ENCODE results near the gene OPCML. TPM values are rescaled to one million over a fixed set of nuclear protein-coding genes. Genes with fewer than 3 reads are reported as not detected.
"Not testable (repeated sequence)": the region's sequence is repeated elsewhere in the genome, so short reads cannot be mapped to it uniquely, and the experiment has no call there.

Gene OPCML
- total RNA-seq, 1 donor from 2014 or later: under 0.01 TPM

DNA sequence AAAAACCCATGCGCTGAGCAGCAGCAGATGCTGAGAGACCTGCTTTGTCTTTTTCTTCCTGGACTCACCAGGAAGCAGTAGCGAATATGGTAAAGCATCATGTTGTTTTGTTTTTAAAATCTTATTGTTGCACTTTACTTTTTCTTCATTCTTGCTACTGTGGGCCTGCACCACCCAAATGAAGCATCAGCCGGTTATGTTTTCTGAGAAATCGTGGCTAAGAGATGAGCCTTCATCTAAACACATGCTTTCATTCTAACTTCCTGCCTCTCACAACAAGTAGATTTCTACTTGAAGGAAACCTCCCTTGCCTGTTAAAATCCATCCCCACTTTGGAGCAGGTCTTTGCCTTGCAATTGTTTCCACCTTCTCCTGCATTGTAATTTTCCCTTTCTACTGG is 1136.0 kb downstream of the OPCML start:
- Histone ChIP-seq H3K27ac (ENCODE audit: low read depth, low read length) (no peak overlapping the region), H3K4me1 (ENCODE audit: control insufficient read depth in 3 of 3, insufficient read depth in 3 of 3, low read length in 3 of 3) (no peaks in the 10 kb centered on the region), H3K27me3 (ENCODE audit: control insufficient read depth in 3 of 3, insufficient read depth in 3 of 3, low read length in 3 of 3) (peaks cover 0 to 2% (median 2%) of the 10 kb centered on the region in 3 donors), H3K9ac (ENCODE audit: low read depth in 1 of 3, low read length in 3 of 3) (no peak overlapping the region), H3K36me3 (ENCODE audit: control insufficient read depth in 3 of 3, insufficient read depth in 3 of 3, low read length in 3 of 3) (no peaks in the 10 kb centered on the region), H3K4me3 (ENCODE audit: low read length in 3 of 3) (no peak overlapping the region), H3K9me3 (ENCODE audit: control insufficient read depth in 3 of 3, low read length in 3 of 3) (no peaks in the 10 kb centered on the region)

DNA sequence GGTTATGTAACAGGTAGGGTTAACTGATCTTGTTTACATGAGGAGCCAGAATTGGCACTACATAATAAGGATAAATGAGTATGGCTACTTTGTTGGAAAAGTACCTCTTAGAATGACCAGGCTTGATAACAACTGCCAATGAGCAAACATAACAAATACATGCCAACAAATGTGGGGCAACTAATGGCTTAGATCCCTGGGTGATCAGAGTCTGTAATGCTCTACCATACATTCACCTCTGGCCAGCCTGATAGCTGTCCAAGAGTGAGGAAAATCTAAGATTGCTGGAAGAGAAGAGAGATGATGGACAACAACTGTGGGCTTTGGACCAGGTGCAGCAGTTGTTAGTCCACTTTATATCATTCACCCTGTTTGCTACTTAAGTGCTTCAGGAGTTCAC is 1136.9 kb downstream of the OPCML start:
- no peak overlapping the region for H3K4me3 ChIP-seq (ENCODE audit: low read length in 3 of 3)
- peaks cover 0 to 2% (median 0%) of the 10 kb centered on the region in 3 donors for H3K27me3 ChIP-seq (ENCODE audit: control insufficient read depth in 3 of 3, insufficient read depth in 3 of 3, low read length in 3 of 3)

DNA sequence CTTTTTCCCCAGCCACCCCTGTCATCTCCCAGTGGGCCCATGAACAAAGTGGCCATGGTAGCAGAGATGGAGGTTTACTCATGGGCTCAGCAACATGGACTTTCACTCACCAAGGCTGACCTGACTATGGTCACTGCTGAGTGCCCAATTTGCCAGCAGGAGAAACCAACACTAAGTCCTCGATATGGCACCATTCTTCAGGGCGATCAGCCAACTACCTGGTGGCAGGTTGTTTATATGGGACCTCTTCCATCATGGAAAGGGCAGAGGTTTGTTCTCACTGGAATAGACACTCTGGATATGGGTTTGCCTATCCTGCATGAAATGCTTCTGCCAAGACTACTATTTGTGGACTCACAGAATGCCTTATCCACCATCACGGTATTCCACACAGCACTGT is 1152.8 kb downstream of the OPCML start:
- H3K4me1 ChIP-seq (ENCODE audit: control insufficient read depth in 3 of 3, insufficient read depth in 3 of 3, low read length in 3 of 3): no peaks in the 10 kb centered on the region
- H3K27me3 ChIP-seq (ENCODE audit: control insufficient read depth in 3 of 3, insufficient read depth in 3 of 3, low read length in 3 of 3): no peaks in the 10 kb centered on the region
- no peak overlapping the region for H3K27ac ChIP-seq (ENCODE audit: low read depth, low read length)
- no peaks in the 10 kb centered on the region for H3K9me3 ChIP-seq (ENCODE audit: control insufficient read depth in 3 of 3, low read length in 3 of 3)
- H3K4me3 ChIP-seq (ENCODE audit: low read length in 3 of 3): no peak overlapping the region
- H3K36me3 ChIP-seq (ENCODE audit: control insufficient read depth in 3 of 3, insufficient read depth in 3 of 3, low read length in 3 of 3): no peaks in the 10 kb centered on the region
- H3K9ac ChIP-seq (ENCODE audit: low read depth in 1 of 3, low read length in 3 of 3): no peak overlapping the region

More for the DNA sequence above, 1136.9 kb downstream of the OPCML start:
- H3K36me3 ChIP-seq (ENCODE audit: control insufficient read depth in 3 of 3, insufficient read depth in 3 of 3, low read length in 3 of 3): no peaks in the 10 kb centered on the region
- H3K9ac ChIP-seq (ENCODE audit: low read depth in 1 of 3, low read length in 3 of 3): no peak overlapping the region
- no peaks in the 10 kb centered on the region for H3K9me3 ChIP-seq (ENCODE audit: control insufficient read depth in 3 of 3, low read length in 3 of 3)
- no peaks in the 10 kb centered on the region for H3K4me1 ChIP-seq (ENCODE audit: control insufficient read depth in 3 of 3, insufficient read depth in 3 of 3, low read length in 3 of 3)
- H3K27ac ChIP-seq (ENCODE audit: low read depth, low read length): no peak overlapping the region

DNA sequence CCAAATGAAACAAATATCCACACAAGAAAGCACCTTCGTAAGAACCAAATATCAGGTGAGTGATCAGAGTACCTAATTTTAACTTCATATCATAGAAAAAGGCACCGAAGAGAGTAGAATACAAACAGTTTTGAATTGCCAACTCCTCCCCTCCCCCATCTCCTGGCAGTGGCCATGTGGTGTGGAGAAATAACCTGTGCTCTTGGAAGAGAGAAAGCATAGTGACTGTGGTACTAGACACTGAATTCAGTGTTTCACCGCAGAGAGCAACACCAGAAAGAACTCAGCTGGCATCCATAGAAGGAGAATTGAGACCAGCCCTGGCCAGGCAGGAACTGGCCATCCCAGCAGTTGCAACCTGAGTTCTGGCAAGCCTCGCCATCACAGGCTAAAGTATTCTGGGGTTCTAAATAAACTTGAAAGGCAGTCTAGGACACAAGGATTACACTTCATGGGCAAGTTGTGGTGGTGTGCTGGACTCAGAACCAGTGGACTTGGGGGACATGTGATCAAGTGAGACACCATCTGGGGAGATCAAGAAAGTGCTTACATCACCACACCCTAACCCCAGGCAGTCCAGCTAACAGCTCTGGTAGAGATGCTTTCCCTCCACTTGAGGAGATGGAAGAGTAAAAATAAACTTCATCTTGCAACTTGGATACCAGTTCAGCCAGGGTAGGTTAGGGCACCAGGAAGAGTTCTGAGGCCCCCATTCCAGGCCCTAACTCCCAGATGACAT is 1158.7 kb downstream of the OPCML start:
- H3K9me3 ChIP-seq (ENCODE audit: control insufficient read depth in 3 of 3, low read length in 3 of 3): no peaks in the 10 kb centered on the region
- H3K27ac ChIP-seq (ENCODE audit: low read depth, low read length): no peak overlapping the region
- no peaks in the 10 kb centered on the region for H3K36me3 ChIP-seq (ENCODE audit: control insufficient read depth in 3 of 3, insufficient read depth in 3 of 3, low read length in 3 of 3)
- H3K4me3 ChIP-seq (ENCODE audit: low read length in 3 of 3): no peak overlapping the region
- no peaks in the 10 kb centered on the region for H3K27me3 ChIP-seq (ENCODE audit: control insufficient read depth in 3 of 3, insufficient read depth in 3 of 3, low read length in 3 of 3)
- H3K9ac ChIP-seq (ENCODE audit: low read depth in 1 of 3, low read length in 3 of 3): no peak overlapping the region
- no peaks in the 10 kb centered on the region for H3K4me1 ChIP-seq (ENCODE audit: control insufficient read depth in 3 of 3, insufficient read depth in 3 of 3, low read length in 3 of 3)

DNA sequence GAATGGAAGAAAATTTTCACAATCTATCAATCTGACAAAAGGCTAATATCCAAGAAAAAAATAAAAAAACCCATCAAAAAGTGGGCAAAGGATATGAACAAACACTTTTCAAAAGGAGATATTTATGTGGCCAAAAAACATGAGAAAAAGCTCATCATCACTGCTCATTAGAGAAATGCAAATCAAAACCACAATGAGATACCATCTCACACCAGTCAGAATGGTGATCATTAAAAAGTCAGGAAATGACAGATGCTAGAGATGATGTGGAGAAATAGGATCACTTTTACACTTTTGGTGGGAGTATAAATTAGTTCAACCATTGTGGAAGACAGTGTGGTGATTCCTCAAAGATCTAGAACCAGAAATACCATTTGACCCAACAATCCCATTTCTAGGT is 1162.2 kb downstream of the OPCML start:
- not testable (repeated sequence) for H3K4me1 ChIP-seq (ENCODE audit: control insufficient read depth in 3 of 3, insufficient read depth in 3 of 3, low read length in 3 of 3); H3K27ac ChIP-seq (ENCODE audit: low read depth, low read length); H3K36me3 ChIP-seq (ENCODE audit: control insufficient read depth in 3 of 3, insufficient read depth in 3 of 3, low read length in 3 of 3); H3K4me3 ChIP-seq (ENCODE audit: low read length in 3 of 3); H3K27me3 ChIP-seq (ENCODE audit: control insufficient read depth in 3 of 3, insufficient read depth in 3 of 3, low read length in 3 of 3); H3K9ac ChIP-seq (ENCODE audit: low read depth in 1 of 3, low read length in 3 of 3); H3K9me3 ChIP-seq (ENCODE audit: control insufficient read depth in 3 of 3, low read length in 3 of 3)

DNA sequence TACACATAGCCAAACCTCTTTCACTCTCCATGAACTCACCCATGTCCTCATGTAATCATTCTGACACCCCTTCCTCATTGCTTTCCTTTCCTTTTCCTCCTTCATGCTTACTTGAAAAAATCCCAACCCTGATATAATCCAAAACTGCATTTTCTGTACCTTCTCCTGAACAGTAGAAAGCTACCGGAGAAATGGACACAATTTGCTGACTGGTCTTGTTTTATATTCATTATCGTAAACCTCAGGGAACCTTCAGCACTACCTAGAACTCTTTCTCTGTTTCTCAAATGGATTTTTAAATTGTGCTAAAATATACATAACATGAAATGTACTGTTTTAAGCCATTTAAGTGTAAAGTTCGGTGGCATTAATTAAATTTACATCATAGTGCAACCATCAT is 1165.0 kb downstream of the OPCML start:
- Histone ChIP-seq H3K4me3 (ENCODE audit: low read length in 3 of 3) (no peak overlapping the region), H3K9ac (ENCODE audit: low read depth in 1 of 3, low read length in 3 of 3) (no peak overlapping the region), H3K36me3 (ENCODE audit: control insufficient read depth in 3 of 3, insufficient read depth in 3 of 3, low read length in 3 of 3) (no peaks in the 10 kb centered on the region), H3K27me3 (ENCODE audit: control insufficient read depth in 3 of 3, insufficient read depth in 3 of 3, low read length in 3 of 3) (no peaks in the 10 kb centered on the region), H3K27ac (ENCODE audit: low read depth, low read length) (no peak overlapping the region), H3K9me3 (ENCODE audit: control insufficient read depth in 3 of 3, low read length in 3 of 3) (peaks cover 0 to 3% (median 0%) of the 10 kb centered on the region in 3 donors), H3K4me1 (ENCODE audit: control insufficient read depth in 3 of 3, insufficient read depth in 3 of 3, low read length in 3 of 3) (no peaks in the 10 kb centered on the region)

DNA sequence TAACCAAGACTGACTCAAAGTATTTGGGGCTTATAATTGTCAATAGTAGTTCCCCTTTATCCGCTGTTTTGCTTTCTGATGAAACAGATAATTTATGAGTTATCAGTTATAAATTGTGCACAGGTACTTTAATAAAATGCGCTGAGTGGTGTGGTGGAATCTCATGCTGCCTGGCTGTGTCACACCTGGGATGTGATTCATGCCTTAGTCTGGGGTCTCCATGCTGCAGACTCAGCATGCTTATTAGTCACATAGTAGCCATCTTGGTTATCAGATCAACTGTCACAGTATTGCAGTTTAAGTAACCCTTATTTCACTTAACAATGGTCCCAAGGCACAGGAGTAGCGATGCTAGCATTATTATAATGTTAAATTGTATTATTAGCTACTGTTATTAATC is 1166.7 kb downstream of the OPCML start:
- no peak overlapping the region for H3K27ac ChIP-seq (ENCODE audit: low read depth, low read length)
- no peaks in the 10 kb centered on the region for H3K36me3 ChIP-seq (ENCODE audit: control insufficient read depth in 3 of 3, insufficient read depth in 3 of 3, low read length in 3 of 3)
- H3K9me3 ChIP-seq (ENCODE audit: control insufficient read depth in 3 of 3, low read length in 3 of 3): peaks cover 0 to 3% (median 0%) of the 10 kb centered on the region in 3 donors
- no peaks in the 10 kb centered on the region for H3K27me3 ChIP-seq (ENCODE audit: control insufficient read depth in 3 of 3, insufficient read depth in 3 of 3, low read length in 3 of 3)
- no peak overlapping the region for H3K9ac ChIP-seq (ENCODE audit: low read depth in 1 of 3, low read length in 3 of 3)
- no peaks in the 10 kb centered on the region for H3K4me1 ChIP-seq (ENCODE audit: control insufficient read depth in 3 of 3, insufficient read depth in 3 of 3, low read length in 3 of 3)
- H3K4me3 ChIP-seq (ENCODE audit: low read length in 3 of 3): no peak overlapping the region

Small RNA genes lying within 50 kb of the gene (small RNA-seq; reads per million reads assigned to genes)
- gene RF00026: not detected

Measured in skeletal muscle tissue (tissue), 5 donors.